ENCODE measurements around the gene ZFHX2.
"Not testable (repeated sequence)": the region's sequence is repeated elsewhere in the genome, so short reads cannot be mapped to it uniquely, and the experiment has no call there.

DNA sequence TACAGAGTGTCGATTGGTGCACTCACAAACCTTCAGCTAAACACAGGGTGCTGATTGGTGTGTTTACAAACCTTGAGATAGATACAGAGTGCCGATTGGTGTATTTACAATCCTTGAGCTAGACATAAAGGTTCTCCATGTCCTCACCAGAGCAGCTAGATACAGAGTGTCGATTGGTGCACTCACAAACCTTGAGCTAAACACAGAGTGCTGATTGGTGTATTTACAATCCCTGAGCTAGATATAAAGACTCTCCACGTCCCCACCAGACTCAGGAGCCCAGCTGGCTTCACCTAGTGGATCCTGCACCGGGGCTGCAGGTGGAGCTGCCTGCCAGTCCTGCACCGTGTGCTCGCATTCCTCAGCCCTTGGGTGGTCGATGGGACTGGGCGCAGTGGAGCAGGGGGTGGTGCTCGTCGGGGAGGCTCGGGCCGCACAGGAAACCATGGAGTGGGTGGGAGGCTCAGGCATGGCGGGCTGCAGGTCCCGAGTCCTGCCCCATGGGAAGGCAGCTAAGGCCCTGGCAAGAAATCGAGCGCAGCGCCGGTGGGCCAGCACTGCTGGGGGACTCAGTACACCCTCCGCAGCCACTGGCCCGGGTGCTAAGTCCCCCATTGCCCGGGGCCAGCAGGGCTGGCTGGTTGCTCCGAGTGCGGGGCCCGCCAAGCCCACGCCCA is 33.1 kb upstream of the ZFHX2 start:
- TF ChIP-seq, protein P1, sequence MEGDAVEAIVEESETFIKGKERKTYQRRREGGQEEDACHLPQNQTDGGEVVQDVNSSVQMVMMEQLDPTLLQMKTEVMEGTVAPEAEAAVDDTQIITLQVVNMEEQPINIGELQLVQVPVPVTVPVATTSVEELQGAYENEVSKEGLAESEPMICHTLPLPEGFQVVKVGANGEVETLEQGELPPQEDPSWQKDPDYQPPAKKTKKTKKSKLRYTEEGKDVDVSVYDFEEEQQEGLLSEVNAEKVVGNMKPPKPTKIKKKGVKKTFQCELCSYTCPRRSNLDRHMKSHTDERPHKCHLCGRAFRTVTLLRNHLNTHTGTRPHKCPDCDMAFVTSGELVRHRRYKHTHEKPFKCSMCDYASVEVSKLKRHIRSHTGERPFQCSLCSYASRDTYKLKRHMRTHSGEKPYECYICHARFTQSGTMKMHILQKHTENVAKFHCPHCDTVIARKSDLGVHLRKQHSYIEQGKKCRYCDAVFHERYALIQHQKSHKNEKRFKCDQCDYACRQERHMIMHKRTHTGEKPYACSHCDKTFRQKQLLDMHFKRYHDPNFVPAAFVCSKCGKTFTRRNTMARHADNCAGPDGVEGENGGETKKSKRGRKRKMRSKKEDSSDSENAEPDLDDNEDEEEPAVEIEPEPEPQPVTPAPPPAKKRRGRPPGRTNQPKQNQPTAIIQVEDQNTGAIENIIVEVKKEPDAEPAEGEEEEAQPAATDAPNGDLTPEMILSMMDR (IDR thresholded peaks at IDR 0.05; ENCODE audit: insufficient read depth, low read depth, low read length), result not testable (repeated sequence)
- TF ChIP-seq EZH2 (IDR thresholded peaks at IDR 0.05; ENCODE audit: insufficient read depth, low read length), result not testable (repeated sequence)

Data from astrocyte (in vitro differentiated cells and primary cell).